Neural cell (in vitro differentiated cells): ENCODE results near the gene FBLN5.

Source experiments
- EP300 ChIP-seq: fragments of 450-650 bp; conservative IDR thresholded peaks from 2 replicates; pipeline ENCODE4 v1.6.1; 2014; ENCODE audit warnings: antibody characterized with exemption, mild to moderate bottlenecking, moderate library complexity; ENCODE audit not compliant: poor library complexity, severe bottlenecking
- EZH2 ChIP-seq: fragments of 200-600, 300-800 bp; shearing (Covaris generic), sonication (generic); IDR thresholded peaks from 2 replicates; pipeline ENCODE4 v1.6.1; 2014; ENCODE audit warnings: antibody characterized with exemption, low read length, borderline replicate concordance, mild to moderate bottlenecking; ENCODE audit not compliant: insufficient read depth, poor library complexity, severe bottlenecking
- MXI1 ChIP-seq: fragments of 450-650 bp; conservative IDR thresholded peaks from 2 replicates; pipeline ENCODE4 v1.6.1; 2014; ENCODE audit warnings: antibody characterized with exemption, mild to moderate bottlenecking; ENCODE audit not compliant: poor library complexity, severe bottlenecking
- POLR2AphosphoS5 ChIP-seq: IDR thresholded peaks from 2 replicates; pipeline ENCODE4 v1.6.1; 2012
- RAD21 ChIP-seq: fragments of 450-650 bp; conservative IDR thresholded peaks from 2 replicates; pipeline ENCODE4 v1.6.1; 2014; ENCODE audit warnings: antibody characterized with exemption, mild to moderate bottlenecking, moderate library complexity
- SMC3 ChIP-seq: fragments of 450-650 bp; conservative IDR thresholded peaks from 2 replicates; pipeline ENCODE4 v1.6.1; 2014; ENCODE audit warnings: antibody characterized with exemption, mild to moderate bottlenecking, moderate library complexity; ENCODE audit not compliant: poor library complexity
- TAF1 ChIP-seq: IDR thresholded peaks from 2 replicates; pipeline ENCODE4 v1.6.1; 2012; ENCODE audit warnings: low read depth
- TF ChIP-seq, protein P1 (sequence below): fragments of 450-650 bp; IDR thresholded peaks from 2 replicates; pipeline ENCODE4 v1.5.1; 2014; ENCODE audit warnings: antibody characterized with exemption, mild to moderate bottlenecking, moderate library complexity; ENCODE audit not compliant: poor library complexity, severe bottlenecking
- TF ChIP-seq, protein P2 (sequence below): IDR thresholded peaks from 2 replicates; pipeline ENCODE4 v1.6.1; 2012; ENCODE audit warnings: borderline replicate concordance

- TF ChIP-seq, protein P1, sequence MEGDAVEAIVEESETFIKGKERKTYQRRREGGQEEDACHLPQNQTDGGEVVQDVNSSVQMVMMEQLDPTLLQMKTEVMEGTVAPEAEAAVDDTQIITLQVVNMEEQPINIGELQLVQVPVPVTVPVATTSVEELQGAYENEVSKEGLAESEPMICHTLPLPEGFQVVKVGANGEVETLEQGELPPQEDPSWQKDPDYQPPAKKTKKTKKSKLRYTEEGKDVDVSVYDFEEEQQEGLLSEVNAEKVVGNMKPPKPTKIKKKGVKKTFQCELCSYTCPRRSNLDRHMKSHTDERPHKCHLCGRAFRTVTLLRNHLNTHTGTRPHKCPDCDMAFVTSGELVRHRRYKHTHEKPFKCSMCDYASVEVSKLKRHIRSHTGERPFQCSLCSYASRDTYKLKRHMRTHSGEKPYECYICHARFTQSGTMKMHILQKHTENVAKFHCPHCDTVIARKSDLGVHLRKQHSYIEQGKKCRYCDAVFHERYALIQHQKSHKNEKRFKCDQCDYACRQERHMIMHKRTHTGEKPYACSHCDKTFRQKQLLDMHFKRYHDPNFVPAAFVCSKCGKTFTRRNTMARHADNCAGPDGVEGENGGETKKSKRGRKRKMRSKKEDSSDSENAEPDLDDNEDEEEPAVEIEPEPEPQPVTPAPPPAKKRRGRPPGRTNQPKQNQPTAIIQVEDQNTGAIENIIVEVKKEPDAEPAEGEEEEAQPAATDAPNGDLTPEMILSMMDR = no peak
- TF ChIP-seq POLR2AphosphoS5 (no peak), MXI1 (no peak), EP300 (no peak), EZH2 (no peak), RAD21 (no peak), TAF1 (no peak), SMC3 (no peak)
- TF ChIP-seq, protein P2, sequence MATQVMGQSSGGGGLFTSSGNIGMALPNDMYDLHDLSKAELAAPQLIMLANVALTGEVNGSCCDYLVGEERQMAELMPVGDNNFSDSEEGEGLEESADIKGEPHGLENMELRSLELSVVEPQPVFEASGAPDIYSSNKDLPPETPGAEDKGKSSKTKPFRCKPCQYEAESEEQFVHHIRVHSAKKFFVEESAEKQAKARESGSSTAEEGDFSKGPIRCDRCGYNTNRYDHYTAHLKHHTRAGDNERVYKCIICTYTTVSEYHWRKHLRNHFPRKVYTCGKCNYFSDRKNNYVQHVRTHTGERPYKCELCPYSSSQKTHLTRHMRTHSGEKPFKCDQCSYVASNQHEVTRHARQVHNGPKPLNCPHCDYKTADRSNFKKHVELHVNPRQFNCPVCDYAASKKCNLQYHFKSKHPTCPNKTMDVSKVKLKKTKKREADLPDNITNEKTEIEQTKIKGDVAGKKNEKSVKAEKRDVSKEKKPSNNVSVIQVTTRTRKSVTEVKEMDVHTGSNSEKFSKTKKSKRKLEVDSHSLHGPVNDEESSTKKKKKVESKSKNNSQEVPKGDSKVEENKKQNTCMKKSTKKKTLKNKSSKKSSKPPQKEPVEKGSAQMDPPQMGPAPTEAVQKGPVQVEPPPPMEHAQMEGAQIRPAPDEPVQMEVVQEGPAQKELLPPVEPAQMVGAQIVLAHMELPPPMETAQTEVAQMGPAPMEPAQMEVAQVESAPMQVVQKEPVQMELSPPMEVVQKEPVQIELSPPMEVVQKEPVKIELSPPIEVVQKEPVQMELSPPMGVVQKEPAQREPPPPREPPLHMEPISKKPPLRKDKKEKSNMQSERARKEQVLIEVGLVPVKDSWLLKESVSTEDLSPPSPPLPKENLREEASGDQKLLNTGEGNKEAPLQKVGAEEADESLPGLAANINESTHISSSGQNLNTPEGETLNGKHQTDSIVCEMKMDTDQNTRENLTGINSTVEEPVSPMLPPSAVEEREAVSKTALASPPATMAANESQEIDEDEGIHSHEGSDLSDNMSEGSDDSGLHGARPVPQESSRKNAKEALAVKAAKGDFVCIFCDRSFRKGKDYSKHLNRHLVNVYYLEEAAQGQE = no peak
Observed at GRCh38 chr14:91931478-91932088, 15.9 kb downstream of the FBLN5 start.
